Sigmoid colon (tissue), 4 donors: ENCODE data around the gene CHEK1.

Experiments used
- CTCF ChIP-seq, 4 experiments: fragments of 450-650 bp in 3 of 4; fragments of 200-600 bp in 1 of 4; IDR thresholded peaks; one replicate each; pipeline ENCODE4 v1.5.1; 2016 to 2019; ENCODE audit warnings: antibody characterized with exemption in 4 of 4, mild to moderate bottlenecking in 3 of 4, moderate library complexity in 2 of 4
- EP300 ChIP-seq, 4 donors: sonication (generic); formaldehyde crosslinking; IDR thresholded peaks; one replicate each; pipeline ENCODE4 v1.6.1; 2017; ENCODE audit warnings: antibody characterized with exemption in 4 of 4
- POLR2A ChIP-seq, 2 donors: fragments of 450-650 bp; IDR thresholded peaks; one replicate each; pipeline ENCODE4 v1.6.1; 2016; ENCODE audit warnings: antibody characterized with exemption in 2 of 2, mild to moderate bottlenecking in 2 of 2, moderate library complexity in 2 of 2
- POLR2AphosphoS5 ChIP-seq, 4 donors: sonication (generic); formaldehyde crosslinking; IDR thresholded peaks; one replicate each; pipeline ENCODE4 v1.6.1; 2017; ENCODE audit warnings: antibody characterized with exemption in 4 of 4

GRCh38 chr11:125689274-125689859 is 64.4 kb downstream of the CHEK1 start:
- no peak for TF ChIP-seq POLR2A (IDR thresholded peaks at IDR 0.05)
- no peak for TF ChIP-seq EP300 (IDR thresholded peaks at IDR 0.05)
- no peak for TF ChIP-seq CTCF (IDR thresholded peaks at IDR 0.05)
- no peak for TF ChIP-seq POLR2AphosphoS5 (IDR thresholded peaks at IDR 0.05)
